COR-L47 (cell line): ENCODE results near the gene FLT4.

Source experiments
- DNase-seq: peaks from one replicate; lab custom pipeline; 2025; lab: John Stamatoyannopoulos, UW

Gene FLT4

DNA sequence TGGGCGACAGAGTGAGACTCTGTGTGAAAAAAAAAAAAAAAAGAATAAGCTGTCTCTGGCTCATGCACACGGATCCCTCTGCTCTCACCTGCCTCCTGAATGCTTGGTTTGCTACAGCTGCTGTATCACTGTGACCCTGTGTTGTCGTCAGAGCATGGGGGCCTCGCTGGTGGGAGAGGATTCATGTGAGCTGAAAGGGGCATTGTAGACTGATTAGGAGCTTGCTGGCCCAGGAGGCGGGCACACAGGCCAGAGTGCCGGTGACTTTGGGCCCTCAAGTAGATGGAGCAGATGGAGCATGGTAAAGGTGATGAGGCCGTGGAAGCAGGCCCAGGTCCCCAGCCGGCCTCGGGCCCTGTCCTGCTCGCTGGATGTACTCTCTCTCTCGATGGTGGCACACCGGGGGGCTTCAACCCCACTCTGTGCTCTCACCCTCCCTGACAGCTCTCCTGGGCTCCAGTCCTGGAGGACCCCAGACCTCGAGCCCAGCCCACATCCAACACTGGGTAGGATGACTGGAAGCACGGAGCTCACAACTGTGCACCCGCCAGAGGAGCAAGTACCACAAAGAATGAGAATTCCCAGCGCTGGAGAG is 7.1 kb downstream of the FLT4 start:
- no peak for DNase-seq

GRCh38 chr5:180641566-180641900 is 7.9 kb downstream of the FLT4 start:
- DNase-seq, result no peak

DNA sequence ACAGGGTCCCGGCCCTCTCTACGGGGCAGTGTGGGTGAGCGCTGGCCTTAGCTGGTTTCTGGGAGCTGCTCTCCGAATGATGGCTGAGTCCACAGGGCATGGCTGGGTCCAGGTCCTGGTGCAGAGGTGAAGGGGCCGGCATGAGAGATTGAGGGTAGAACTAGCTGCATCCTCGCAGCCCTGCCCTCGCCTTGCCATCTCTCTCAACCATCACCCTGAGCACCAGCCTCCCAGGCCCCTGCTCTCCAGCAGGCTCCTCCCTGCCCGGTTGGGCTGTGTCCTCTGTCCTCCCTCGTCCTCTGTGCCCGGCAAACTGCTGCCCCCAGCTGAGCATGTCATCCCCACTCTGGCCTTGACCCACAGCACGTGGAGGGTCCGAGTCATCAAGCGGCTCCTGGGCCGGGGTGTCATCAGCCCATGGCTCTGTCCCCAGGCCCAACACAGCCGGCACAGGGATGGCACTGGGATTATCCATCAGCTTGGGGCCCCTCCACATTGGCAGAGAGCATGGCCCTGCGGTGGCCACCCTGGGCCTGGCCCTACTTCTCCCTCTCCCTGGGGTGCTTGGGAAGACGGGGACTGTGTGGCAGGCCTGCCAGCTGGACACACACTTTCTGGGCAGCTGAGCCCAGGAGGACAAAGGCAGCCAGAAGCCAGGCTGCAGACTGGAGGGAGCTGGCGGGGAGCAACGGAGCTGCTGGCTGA is 8.4 kb downstream of the FLT4 start:
- no peak for DNase-seq

DNA sequence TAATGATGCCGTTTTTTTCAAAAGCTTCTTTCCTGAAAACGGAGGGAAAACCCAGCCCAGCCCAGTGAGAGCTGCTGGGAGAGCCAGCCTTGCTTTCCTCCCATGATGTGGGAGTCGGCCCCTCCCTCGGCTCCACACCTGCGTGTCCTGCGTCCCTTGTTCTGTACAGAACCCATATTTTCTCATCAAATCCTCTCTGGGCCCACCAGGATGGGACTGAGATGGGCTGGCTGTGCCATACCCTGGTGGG is 8.9 kb downstream of the FLT4 start:
- DNase-seq, result no peak

GRCh38 chr5:180639741-180640610 is 9.4 kb downstream of the FLT4 start:
- DNase-seq, result no peak

GRCh38 chr5:180639287-180639686 is 10.1 kb downstream of the FLT4 start:
- no peak for DNase-seq

GRCh38 chr5:180637962-180638680 is 11.3 kb downstream of the FLT4 start:
- no peak for DNase-seq

GRCh38 chr5:180636403-180637075 is 12.9 kb downstream of the FLT4 start:
- no peak for DNase-seq

GRCh38 chr5:180636016-180636402 is 13.4 kb downstream of the FLT4 start:
- no peak for DNase-seq

- no peak for DNase-seq
Observed at GRCh38 chr5:180633283-180634177, 15.9 kb downstream of the FLT4 start.

- DNase-seq, result no peak
Observed at GRCh38 chr5:180632768-180633167, 16.6 kb downstream of the FLT4 start.

GRCh38 chr5:180631549-180632383 is 17.6 kb downstream of the FLT4 start:
- no peak for DNase-seq

DNA sequence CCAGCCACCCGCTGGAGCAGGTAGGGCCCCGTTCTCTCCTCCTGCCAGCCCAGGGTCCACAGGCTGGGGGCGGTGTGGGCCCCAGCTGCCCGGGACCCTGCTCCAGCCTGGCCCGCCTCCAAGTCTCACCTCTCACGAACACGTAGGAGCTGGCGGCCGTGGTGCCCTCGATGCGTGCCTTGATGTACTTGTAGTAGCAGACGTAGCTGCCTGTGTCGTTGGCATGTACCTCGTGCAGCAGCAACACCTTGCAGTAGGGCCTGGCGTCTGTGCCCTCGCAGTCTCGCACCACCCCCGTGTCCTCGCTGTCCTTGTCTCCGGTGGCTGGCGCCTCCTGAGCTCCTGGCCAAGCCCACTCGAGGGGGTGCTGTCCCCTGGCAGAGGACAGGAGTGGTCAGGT is 19.0 kb downstream of the FLT4 start:
- DNase-seq, result no peak

DNA sequence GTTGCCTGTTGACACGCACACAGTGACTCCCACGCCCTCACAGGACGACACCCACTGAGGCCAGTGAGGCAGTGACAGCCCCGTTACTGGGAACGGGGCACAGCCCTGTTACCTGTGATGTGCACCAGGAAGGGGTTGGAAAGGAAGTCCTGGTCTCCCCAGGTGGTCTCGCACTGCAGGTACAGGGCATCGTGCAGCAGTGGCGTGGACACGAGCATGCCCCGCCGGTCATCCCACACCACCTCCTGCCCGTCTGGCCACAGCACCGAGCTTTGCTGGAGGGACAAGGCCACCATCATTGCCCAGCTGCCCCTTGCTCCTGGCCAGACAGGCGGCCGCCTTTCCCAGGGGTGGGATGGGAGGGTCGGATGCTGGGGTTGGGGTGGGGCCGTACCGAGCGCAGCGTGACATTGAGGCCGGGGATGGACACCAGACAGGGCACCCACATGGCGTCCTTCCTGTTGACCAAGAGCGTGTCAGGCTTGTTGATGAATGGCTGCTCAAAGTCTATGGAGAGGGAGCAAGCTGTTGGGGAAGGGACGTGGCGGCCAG is 19.5 kb downstream of the FLT4 start:
- no peak for DNase-seq

DNA sequence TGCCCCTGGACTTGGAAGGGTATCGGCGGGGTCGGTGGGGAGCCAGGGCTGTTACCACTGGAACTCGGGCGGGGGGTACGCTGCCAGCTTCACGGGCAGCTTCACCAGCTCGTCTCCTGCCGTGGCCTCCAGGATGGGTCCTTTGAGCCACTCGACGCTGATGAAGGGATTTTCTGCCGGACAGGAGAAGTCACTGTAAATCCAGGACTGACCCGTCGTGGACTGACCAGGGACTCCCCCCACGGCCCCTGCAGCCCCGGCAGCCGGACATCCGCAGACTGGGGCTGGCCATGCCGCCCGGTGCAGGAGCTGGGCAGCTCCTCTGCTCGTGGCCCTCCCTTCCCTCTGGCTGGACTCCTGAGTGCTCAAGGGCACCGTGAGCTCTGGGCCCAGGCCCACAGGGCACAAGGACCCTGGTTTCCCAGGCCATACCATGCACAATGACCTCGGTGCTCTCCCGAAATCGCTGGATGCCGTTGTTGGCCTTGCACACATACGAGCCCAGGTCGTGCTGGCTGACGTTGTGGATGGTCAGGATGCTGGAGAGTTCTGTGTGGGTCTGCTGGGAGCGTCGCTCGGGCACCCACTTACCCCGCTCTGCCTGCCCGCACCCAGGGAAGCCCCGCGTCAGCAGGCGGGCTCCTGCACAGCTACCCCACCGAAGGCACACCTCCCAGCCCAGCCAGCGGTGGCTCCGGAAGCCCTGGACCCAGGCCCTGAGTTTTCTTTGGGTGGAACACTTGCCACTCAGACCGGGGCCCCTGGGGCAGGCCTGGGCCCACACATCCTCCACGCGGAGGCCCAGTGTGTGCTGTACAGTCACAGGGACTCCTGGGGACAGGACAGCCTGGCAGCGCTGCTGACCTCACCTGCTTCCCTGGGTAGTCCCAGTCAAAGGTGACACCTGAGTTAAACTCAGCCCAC is 20.3 kb downstream of the FLT4 start:
- no peak for DNase-seq

DNA sequence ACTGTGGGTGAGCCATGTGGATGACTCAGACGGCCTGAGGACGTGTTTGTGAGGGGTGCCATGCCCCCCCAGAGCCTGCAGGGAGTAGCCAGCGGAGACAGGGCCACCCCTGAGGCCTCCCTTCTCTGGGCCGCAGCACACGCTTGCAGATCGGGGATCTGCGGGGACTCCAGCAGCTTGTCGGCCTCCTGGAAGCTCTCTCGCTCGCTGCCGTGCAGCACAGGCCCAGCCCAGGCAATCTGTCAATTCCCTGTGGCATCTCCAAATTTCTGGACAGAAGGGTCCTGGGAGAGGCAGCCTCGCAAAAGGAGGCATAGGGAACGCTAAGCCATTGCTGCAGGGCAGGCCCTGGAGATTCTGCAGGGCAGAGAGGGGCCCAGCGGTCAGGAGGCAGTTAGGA is 21.2 kb downstream of the FLT4 start:
- no peak for DNase-seq

GRCh38 chr5:180627386-180628120 is 21.8 kb downstream of the FLT4 start:
- DNase-seq, result no peak
